ENCODE results near the gene ZNF628. TPM values are rescaled to one million over a fixed set of nuclear protein-coding genes. Genes with fewer than 3 reads are reported as not detected.

ZNF628 gene
- total RNA-seq, 3 donors from 2014 or later = 6.8 to 11.1 (median 7.9) TPM

DNA sequence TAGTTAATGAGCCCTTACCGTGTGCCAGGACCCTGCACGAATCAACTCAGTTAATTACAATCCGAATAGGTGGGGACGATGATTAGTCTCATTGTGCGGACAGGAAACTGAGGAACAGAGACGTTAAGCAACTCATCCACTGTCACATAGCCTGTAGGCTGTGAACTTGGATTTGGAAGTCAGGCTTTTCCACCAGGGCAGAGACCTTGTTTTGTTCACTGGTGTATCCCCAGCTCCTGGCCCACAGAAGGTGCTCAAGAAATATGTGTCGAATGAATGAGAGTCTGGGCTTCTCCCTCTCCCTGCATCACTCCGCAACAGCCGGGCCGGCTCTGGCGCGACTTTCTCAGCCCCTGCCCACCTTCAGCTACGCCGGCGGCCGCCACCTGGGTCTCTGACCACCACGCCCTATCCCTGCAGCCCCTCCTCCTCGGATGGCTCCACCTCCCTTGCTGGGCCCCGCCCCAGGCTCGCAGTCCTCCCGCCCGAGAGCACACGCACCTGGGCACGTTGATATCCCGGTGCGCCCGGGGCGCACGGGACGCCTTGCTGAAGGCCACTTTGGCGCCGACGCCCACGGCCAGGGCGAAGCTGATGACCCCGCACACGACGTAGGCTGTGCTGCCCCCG lies 34.6 kb upstream of the ZNF628 start:
- TF ChIP-seq, protein P1, sequence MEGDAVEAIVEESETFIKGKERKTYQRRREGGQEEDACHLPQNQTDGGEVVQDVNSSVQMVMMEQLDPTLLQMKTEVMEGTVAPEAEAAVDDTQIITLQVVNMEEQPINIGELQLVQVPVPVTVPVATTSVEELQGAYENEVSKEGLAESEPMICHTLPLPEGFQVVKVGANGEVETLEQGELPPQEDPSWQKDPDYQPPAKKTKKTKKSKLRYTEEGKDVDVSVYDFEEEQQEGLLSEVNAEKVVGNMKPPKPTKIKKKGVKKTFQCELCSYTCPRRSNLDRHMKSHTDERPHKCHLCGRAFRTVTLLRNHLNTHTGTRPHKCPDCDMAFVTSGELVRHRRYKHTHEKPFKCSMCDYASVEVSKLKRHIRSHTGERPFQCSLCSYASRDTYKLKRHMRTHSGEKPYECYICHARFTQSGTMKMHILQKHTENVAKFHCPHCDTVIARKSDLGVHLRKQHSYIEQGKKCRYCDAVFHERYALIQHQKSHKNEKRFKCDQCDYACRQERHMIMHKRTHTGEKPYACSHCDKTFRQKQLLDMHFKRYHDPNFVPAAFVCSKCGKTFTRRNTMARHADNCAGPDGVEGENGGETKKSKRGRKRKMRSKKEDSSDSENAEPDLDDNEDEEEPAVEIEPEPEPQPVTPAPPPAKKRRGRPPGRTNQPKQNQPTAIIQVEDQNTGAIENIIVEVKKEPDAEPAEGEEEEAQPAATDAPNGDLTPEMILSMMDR (IDR thresholded peaks at IDR 0.05) = no peak
- no peak overlapping the region for H3K4me3 ChIP-seq
- DNase-seq (peak in 1 of 3 donors; percentile 56), ATAC-seq (peak; percentile 60)
- intact Hi-C loops (cut with DNase I, micrococcal nuclease) = no loop called here
- no peaks in the 10 kb centered on the region for H3K9me3 ChIP-seq
- H3K36me3 ChIP-seq (ENCODE audit: low read depth) = no peaks in the 10 kb centered on the region
- H3K4me1 ChIP-seq (ENCODE audit: low read depth) = peaks cover 6% of the 10 kb centered on the region

DNA sequence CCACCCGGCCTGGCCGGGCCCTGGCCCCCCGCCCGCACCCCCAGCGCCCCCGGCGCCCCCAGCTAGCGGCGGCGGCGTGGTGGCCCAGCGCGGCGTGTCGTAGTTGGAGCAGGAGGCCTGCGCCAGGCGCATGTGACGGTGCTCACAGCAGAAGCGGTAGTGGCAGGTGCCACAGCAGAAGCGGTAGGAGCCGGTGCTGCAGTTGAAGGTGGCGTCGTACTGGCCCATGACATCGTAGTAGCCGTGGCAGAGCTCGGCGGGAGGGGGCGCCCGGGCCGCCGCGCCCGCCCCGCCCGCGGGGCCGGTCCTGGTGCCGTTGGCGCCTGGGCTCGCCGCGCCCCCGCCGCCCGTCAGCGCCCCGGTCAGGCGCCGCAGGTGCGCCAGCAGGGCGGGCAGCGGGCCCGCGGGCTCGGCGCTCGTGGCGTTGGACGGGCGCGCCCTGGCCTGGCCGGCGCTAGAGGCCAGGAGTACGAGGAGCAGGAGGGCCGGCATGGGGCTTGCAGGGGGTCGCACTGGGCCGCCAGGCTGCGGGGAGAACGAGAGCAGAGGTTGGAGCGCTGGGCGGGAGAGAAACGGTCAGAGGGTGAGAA lies 34.0 kb upstream of the ZNF628 start:
- intact Hi-C loops (cut with DNase I, micrococcal nuclease) = no loop called here
- DNase-seq = no peak
- TF ChIP-seq, protein P1 (IDR thresholded peaks at IDR 0.05) = no peak
- no peak overlapping the region for H3K4me3 ChIP-seq
- ATAC-seq = no peak
- no peaks in the 10 kb centered on the region for H3K36me3 ChIP-seq (ENCODE audit: low read depth)
- H3K9me3 ChIP-seq = no peaks in the 10 kb centered on the region
- peaks cover 6% of the 10 kb centered on the region for H3K4me1 ChIP-seq (ENCODE audit: low read depth)

DNA sequence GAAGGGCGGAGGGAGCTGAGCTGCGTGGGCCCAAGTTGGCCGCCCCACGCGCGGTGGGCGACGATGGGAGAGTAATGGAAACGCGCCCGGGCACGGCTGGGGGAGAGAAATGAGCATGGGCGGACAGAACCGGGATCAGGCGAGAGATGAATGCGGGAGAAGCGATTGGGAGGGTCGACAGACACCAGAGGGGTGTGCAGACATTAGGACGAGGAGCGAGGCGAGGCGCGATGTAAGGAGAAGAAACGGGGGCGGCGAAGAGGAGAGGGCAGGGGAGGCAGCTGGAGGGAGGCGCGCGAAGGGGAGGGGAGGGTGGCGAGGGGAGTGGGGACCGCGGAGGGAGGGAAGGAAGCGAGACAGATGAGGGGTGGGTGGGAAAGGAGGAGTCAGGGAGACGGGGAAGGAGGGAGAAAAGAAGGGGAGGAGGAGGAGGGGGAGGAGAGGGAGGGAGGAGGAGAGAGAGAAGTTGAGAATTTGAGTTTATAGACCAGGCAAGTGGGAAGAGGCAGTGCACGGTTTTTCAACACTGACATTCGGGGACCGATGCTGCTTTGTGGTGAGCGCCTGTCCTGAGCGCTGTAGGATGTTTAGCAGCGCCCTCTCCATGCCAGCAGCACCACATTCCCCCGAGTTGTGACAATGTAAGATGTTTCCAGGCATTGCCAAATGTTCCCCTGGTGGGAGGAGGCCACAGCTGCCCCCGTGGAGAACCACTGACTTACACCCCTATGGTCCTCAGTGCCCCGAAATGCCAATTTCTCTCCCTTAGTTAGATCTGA lies 33.2 kb upstream of the ZNF628 start, which contains the start of gene SHISA7:
Gene SHISA7 (minus strand): TSS at position 256 of the 779 bp plus-strand sequence. CDS start 437 bp downstream, outside the sequence.
- TF ChIP-seq, protein P1 (IDR thresholded peaks at IDR 0.05) = no peak
- ATAC-seq (no peak), DNase-seq (no peak)
- Histone ChIP-seq H3K4me3 (no peak within 1 kb of the TSS), H3K9me3 (no peaks in the 10 kb centered on the region), H3K36me3 (ENCODE audit: low read depth) (no peaks in the 10 kb centered on the region), H3K4me1 (ENCODE audit: low read depth) (peaks cover 6% of the 10 kb centered on the region)
- intact Hi-C loops (cut with DNase I, micrococcal nuclease) = no loop called here

DNA sequence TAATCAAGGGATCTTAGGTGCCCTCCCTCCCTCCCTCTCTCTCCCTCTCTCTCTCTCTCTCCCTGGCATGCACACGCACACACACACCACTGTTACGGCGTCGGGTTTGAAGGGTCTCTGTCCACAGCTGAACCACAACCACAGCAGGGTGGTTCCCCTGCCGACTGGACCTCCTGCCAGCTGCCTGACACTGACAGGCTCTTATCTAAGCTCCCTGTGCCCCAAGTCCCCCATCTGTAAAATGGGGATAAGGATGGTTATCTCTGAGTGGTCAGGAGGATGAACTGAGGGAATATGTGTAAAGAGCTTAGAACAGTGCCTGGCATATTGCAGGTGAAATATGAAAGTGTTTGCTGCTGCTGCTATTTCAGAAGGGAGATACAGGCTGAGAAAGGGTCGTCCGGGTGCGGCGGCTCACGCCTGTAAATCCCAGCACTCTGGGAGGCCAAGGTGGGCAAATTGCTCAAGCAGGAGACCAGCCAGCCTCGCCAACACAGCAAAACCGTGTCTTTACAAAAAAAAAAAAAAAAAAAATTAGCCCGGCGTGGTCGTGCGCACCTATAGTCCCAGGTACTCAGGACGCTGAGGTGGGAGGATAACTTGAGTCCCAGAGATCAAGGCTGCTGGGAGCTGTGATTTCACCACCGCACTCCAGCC lies 32.5 kb upstream of the ZNF628 start:
- no peak for ATAC-seq
- no peak for DNase-seq
- Histone ChIP-seq H3K9me3 (no peaks in the 10 kb centered on the region), H3K4me1 (ENCODE audit: low read depth) (peaks cover 6% of the 10 kb centered on the region), H3K4me3 (no peak overlapping the region), H3K36me3 (ENCODE audit: low read depth) (no peaks in the 10 kb centered on the region)
- TF ChIP-seq, protein P1 (IDR thresholded peaks at IDR 0.05) = no peak
- intact Hi-C loops (cut with DNase I, micrococcal nuclease) = no loop called here

DNA sequence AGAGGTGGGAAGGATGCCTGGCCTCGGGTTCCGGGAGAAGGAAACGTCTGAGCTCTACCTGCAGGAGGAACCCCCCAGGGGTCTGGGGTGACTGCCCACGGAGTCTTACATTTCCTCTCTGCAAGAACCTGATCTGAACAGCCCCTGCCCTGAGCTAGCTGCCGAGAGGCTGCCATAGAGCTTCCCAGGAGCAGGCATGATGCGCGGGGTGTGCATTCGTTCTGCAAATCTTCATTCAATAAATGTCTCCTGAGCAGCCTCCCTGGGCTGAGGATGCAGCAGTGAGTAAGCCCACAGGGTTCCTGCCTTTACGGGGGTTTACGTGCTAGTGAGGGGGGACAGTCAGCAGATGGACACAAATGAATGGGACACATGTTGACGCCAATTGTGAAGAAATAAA lies 31.8 kb upstream of the ZNF628 start:
- TF ChIP-seq, protein P1 (IDR thresholded peaks at IDR 0.05) = no peak
- DNase-seq = no peak
- H3K4me1 ChIP-seq (ENCODE audit: low read depth) = peaks cover 6% of the 10 kb centered on the region
- H3K9me3 ChIP-seq = no peaks in the 10 kb centered on the region
- no peak overlapping the region for H3K4me3 ChIP-seq
- intact Hi-C loops (cut with DNase I, micrococcal nuclease) = no loop called here
- ATAC-seq = no peak
- H3K36me3 ChIP-seq (ENCODE audit: low read depth) = no peaks in the 10 kb centered on the region
